CD4-positive, alpha-beta T cell treated with Interleukin-12 subunit alpha and Interleukin-12 subunit beta, for 1 hour (primary cell): ENCODE data around the gene ABCC8.

Source experiments
- DNase-seq: peaks from one replicate; pipeline ENCODE4 v3.0.0-alpha.2; 2020

Gene ABCC8

GRCh38 chr11:17401316-17401715 lies 75.3 kb downstream of the ABCC8 start:
- DNase-seq = no peak

- no peak for DNase-seq
Observed at GRCh38 chr11:17400048-17400775, 76.4 kb downstream of the ABCC8 start.

- DNase-seq = no peak
Observed at GRCh38 chr11:17399236-17399635, 77.4 kb downstream of the ABCC8 start.

GRCh38 chr11:17397311-17398002 lies 79.2 kb downstream of the ABCC8 start:
- DNase-seq = no peak

- no peak for DNase-seq
Observed at GRCh38 chr11:17396598-17397310, 79.9 kb downstream of the ABCC8 start.

GRCh38 chr11:17395978-17396377 lies 80.7 kb downstream of the ABCC8 start:
- DNase-seq = no peak

GRCh38 chr11:17395554-17395961 lies 81.1 kb downstream of the ABCC8 start:
- DNase-seq = no peak

- no peak for DNase-seq
Observed at GRCh38 chr11:17394743-17395390, 81.8 kb downstream of the ABCC8 start.

GRCh38 chr11:17393472-17393871 lies 83.2 kb downstream of the ABCC8 start:
- DNase-seq = no peak

- no peak for DNase-seq
Observed at GRCh38 chr11:17392872-17393271, 83.8 kb downstream of the ABCC8 start.

- DNase-seq = no peak
Observed at GRCh38 chr11:17391493-17392355, 84.9 kb downstream of the ABCC8 start.

GRCh38 chr11:17389957-17390649 lies 86.5 kb downstream of the ABCC8 start:
- no peak for DNase-seq

GRCh38 chr11:17389211-17389956 lies 87.3 kb downstream of the ABCC8 start:
- DNase-seq = peak; percentile 83

- no peak for DNase-seq
Observed at GRCh38 chr11:17388609-17389210, 87.9 kb downstream of the ABCC8 start, which contains the start of gene KCNJ11. Gene KCNJ11 (minus strand): TSS chr11:17388659. CDS start chr11:17388091, 568 bp downstream.

- no peak for DNase-seq
Observed at GRCh38 chr11:17387811-17388210, 88.8 kb downstream of the ABCC8 start.

- DNase-seq = no peak
Observed at GRCh38 chr11:17387254-17387653, 89.4 kb downstream of the ABCC8 start.

GRCh38 chr11:17386331-17387084 lies 90.1 kb downstream of the ABCC8 start:
- DNase-seq = peak; percentile 34

- no peak for DNase-seq
Observed at GRCh38 chr11:17385926-17386325, 90.7 kb downstream of the ABCC8 start.

- DNase-seq = no peak
Observed at GRCh38 chr11:17385492-17385891, 91.2 kb downstream of the ABCC8 start.
